Suprapubic skin (tissue), 4 donors: ENCODE results near the gene SELENOI.

Source experiments
- EP300 ChIP-seq: sonication (generic); formaldehyde crosslinking; IDR thresholded peaks from one replicate; pipeline ENCODE4 v1.6.1; 2017; ENCODE audit warnings: antibody characterized with exemption
- POLR2A ChIP-seq, 2 donors: fragments of 450-650 bp; IDR thresholded peaks; one replicate each; pipeline ENCODE4 v1.6.1; 2017; ENCODE audit warnings: antibody characterized with exemption in 2 of 2, mild to moderate bottlenecking in 2 of 2, moderate library complexity in 2 of 2
- POLR2AphosphoS5 ChIP-seq, 3 donors: sonication (generic); formaldehyde crosslinking; IDR thresholded peaks; one replicate each; pipeline ENCODE4 v1.6.1; 2017; ENCODE audit warnings: antibody characterized with exemption in 3 of 3
- TF ChIP-seq, protein P1 (sequence below), 2 donors: fragments of 200-600 bp in 1 of 2; fragments of 450-650 bp in 1 of 2; sonication (generic) in 1 of 2; IDR thresholded peaks; one replicate each; pipeline ENCODE4 v1.5.1; 2016 to 2019; ENCODE audit warnings: antibody characterized with exemption in 2 of 2, mild to moderate bottlenecking in 1 of 2, moderate library complexity in 1 of 2

GRCh38 chr2:26363958-26364357 is 18.0 kb downstream of the SELENOI start:
- TF ChIP-seq POLR2A (IDR thresholded peaks at IDR 0.05) (no peak), POLR2AphosphoS5 (IDR thresholded peaks at IDR 0.05) (no peak), EP300 (no peak)
- TF ChIP-seq, protein P1, sequence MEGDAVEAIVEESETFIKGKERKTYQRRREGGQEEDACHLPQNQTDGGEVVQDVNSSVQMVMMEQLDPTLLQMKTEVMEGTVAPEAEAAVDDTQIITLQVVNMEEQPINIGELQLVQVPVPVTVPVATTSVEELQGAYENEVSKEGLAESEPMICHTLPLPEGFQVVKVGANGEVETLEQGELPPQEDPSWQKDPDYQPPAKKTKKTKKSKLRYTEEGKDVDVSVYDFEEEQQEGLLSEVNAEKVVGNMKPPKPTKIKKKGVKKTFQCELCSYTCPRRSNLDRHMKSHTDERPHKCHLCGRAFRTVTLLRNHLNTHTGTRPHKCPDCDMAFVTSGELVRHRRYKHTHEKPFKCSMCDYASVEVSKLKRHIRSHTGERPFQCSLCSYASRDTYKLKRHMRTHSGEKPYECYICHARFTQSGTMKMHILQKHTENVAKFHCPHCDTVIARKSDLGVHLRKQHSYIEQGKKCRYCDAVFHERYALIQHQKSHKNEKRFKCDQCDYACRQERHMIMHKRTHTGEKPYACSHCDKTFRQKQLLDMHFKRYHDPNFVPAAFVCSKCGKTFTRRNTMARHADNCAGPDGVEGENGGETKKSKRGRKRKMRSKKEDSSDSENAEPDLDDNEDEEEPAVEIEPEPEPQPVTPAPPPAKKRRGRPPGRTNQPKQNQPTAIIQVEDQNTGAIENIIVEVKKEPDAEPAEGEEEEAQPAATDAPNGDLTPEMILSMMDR (IDR thresholded peaks at IDR 0.05) = no peak
